Bone marrow (tissue), 2 donors: Measurements from ENCODE around the gene PLA2R1.

Source experiments
- DNase-seq, 2 donors: peaks; one replicate each; lab custom pipeline; 2025; lab: John Stamatoyannopoulos, UW

PLA2R1 gene

DNA sequence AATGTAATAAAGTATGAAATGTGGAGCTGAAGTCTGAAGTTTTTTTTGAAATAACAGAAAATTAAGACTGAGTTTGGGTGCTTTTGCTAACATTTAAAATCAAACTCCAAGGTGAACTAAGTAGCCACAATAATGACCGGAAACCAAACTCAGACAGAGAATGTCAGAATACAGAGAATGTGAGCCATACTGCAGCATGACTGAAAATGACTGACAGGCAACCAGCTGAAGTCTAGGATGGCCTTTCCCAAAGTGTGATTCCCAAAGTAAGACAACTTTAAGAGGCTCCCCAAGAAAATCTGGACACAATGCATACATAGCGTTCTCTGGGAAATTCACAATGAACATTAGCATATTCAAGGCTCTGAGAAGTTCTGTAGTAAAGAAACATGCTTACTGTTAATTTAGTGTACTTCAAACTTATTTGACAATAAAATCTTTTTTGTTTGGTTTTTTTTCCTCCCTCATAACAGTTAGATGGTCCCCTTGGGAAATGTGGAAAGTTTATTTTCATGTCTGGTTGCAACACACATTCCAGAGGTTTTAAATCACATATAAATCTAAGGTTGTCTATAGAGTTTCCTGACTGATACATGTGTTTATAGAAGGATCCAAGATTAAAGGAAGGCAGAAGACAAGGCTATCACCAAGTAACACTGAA is 28.6 kb downstream of the PLA2R1 start:
- no peak for DNase-seq

DNA sequence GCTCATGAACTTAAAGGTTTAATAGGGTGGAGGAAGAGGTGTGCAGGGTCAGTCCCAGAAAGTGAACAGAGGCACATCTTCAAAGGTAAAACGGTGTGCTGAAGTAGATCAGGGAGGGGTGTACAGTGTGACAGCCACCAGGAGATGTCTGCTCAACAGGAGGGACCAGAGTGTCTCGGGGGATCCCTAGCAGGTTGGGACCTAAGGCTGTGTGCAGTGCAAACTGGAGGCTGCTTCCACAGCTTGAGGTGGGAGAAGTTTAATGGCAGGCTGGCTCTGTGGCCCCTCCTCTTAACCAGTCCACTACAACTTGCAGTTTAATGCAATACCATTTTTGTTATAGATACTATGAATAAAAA is 33.2 kb downstream of the PLA2R1 start:
- DNase-seq = no peak

DNA sequence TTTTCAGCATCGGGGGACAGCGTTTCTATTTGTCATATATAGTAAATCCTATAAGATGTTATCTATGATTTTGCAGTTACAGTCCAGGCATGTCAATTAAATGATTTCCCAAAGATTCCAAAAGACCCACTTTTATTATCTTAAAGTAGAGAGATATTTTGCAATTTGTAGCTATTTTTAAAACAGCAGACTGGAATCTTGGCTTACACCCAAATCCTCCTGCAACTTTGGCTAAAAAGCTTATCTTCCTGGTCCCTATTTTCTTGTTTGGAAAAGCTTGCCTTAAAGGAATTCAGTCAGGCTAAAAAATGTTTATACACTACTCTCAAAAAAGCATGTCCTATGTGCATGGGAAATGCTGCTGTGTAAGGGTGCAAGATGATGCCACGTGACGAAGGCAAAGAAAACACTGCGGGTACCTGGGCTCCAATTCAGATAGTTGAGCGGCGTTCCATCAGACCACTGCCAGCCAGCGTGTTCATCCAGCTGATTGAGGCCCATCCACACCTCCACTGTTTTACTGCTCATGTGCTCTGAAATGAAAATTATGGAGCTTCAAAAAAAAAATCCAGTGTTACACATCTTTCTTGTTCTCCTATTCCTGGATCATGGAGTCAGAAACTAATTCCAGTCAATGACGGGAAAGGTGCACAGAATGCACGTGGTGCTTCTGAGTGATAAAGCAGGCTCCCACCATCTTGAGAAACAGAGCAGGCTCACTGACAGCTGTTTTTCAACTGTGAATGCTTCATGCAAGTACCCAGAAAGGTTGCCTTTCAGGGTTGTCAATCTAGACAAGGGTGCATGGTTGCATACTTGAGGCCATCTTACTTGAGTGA is 33.8 kb downstream of the PLA2R1 start:
- no peak for DNase-seq

DNA sequence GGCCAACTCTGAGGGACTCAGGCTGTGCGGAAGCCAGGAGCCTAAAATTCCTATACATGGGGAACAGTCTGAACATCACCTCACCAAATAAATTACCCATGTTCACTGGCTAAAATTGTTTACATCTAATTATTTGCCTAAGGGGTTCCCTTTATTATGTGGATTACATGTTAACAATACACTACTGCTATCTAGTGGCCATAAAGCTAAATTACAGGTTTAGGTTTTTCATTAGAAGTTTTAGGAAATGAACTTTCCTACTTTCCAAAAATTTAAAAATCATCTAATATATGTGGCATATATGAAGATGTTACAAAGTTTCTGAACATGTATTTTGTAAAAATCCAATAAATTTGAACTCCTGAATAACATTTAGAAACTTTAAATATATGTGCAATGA is 40.3 kb downstream of the PLA2R1 start:
- DNase-seq = no peak

DNA sequence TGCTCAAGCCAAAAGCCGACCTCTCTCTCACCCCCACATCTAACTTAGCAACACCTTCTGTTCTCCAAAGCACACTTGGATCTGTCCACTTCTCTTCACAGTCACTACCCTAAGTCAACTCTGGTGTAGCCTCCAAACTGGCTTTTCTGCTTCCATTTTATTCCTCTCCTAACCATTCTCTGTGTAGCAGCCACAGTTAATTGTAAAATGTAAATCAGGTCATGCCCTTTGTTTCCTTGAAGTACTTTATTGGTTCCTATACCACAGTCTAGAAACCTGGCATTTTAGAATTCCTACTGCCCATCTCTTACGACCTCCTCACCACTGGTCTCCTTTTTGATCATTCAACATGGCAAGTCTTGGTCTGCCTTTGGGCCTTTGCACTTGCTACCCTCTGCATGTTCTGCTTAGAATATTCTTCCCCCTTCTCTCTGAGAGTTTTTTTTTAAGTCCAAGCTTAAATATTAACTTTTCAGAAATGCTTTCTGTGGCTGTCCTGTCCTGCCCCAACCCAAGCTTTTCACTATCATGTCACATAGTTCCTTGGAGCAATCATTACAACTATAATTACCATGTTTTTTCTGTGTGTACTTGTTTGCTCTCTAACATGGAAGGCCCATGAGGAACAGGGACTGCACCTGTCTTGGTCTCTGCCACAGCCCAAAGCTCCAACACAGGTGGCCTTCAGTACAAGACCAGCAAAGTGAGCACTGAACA is 42.9 kb downstream of the PLA2R1 start:
- no peak for DNase-seq

DNA sequence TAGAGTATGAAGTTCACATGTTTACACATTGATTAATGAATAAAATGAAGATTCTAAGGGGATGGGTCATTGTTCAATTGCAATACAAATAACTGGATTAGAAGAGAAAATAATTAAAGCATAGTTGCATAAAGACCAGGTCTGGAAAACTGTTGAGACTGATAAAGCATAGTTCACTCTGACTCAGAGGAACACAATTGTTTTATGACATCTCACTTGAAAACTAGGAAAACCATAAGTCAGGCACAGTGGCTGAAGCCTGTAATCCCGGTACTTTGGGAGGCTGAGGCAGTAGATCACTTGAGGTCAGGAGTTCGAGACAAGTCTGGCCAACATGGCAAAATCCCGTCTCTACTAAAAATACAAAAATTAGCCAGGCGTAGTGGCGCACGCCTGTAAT is 46.7 kb downstream of the PLA2R1 start:
- no peak for DNase-seq

DNA sequence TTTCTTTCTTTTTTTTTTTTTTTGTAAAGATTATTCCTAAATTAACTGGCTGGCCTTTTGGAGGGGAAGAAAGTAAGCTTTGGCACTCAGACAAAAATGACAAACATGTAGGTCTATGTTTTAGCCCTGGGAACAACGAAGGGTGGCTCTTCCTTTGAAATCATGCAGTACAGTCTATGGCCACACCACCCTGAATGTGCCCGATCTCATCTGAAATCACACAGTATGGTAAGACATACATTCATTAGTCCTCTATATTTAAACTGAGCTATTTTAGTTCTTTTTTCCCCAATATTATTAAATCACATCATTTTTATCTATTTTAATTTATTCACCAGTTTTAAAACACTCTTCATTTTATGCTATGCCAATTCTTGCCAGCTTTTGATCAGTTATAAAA is 48.2 kb downstream of the PLA2R1 start:
- no peak for DNase-seq

DNA sequence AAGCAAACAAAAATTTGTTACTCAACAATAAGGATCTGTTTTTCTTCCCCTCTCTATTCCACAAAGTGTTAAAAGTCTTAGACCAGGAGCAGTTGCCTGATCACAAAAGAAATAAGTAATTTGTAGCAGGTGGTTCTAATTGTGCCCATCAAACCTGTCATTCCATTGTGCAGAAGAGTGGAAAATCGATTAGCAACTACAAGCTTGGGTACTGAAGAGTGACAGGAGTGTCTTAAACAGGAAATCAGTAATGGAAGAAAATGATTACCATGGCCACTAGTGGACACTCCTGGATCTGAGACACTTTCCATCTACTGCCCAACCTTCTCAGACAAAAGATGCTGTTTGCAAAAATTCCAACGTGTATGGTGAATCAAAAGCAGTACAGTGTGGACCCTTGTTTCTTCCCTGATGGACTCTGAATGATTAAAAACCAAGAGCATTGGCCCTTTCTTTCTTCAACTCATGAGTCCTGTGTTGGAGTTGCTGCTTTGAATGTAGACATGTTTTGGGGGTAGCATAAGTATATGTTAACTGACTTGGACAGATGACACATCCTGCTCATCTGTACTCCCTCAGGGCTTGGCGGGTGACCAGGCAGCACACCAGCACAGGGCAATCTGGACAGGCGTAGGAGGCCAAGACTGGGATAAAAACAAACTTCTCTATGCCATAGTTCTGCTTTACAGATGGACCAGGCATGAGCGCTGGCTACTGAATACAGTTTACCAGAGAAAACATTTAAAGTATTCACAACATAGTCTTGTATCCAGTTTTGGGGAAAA is 51.9 kb downstream of the PLA2R1 start:
- DNase-seq = no peak

DNA sequence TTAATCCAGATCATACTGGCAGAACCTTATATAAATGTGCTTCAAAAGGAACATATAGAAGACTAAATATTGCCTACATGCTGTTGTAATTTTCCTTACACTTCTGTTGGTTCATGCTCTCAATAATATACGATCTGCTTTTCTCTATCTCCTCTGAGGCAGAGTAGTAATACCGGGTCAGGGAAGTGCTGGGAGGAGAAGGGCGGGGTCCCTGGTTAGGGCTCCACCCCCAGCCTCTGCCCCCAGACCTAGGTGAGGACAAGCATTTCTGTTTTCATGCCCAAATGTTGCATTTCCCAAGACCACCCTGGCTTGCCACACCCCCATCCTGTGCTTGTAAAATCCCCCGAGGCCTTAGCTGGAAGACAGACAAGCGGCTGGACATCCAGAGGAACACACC is 55.3 kb downstream of the PLA2R1 start:
- no peak for DNase-seq

DNA sequence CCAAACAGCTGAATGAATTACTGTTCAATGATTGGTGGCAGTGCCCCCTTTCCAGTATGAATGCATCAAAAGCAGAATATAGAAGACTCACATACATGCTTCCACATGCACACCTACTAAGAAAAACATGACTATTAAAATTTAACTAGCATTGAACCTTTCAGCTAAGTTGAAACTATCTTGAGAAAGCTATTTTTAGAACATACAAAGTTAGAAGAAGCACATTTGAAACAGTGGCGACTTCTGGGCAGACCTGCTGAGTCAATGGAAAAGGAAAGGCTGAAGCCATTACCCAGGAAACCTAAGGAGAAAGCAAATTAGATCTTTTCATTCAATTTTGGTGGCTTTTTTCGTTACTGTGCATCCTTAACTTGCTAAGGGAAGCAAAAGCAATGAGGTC is 55.9 kb downstream of the PLA2R1 start:
- no peak for DNase-seq

DNA sequence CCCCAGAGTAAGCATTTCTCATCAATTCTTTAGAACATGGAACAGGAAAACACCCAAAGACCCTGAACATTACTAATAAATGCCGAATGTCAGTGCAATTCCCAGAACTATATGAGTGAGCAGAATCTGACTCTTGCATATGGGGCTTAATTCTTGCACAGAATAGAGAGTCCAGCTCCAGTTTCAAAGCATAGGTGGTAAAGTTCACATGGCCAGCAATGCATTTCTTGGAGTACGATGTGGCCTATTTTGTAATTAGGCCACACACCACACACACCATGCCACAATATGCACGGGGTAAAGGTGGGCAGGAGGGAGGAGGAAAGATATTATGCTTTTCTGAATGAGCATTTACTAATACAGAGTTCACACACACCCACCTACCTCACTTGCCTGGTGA is 56.5 kb downstream of the PLA2R1 start:
- DNase-seq = no peak

DNA sequence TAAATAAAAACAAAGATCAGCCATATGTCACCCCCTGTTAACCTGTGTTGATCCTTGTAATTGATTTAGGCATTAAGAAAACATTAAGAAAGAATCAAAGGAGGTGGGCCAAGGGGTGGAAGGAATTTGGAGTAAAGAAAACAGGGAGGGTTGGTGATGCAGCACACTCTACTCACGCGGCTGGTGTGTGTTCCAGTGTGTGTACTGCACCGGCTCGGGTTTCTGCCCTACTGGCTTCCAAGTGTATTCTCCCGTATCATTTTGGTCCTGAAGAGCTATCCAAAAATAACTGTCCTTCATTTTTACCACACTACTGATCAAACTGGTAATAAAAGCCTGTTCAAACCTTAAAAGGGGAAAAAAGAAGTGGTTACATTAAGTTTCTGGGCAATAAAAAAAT is 56.9 kb downstream of the PLA2R1 start:
- no peak for DNase-seq

DNA sequence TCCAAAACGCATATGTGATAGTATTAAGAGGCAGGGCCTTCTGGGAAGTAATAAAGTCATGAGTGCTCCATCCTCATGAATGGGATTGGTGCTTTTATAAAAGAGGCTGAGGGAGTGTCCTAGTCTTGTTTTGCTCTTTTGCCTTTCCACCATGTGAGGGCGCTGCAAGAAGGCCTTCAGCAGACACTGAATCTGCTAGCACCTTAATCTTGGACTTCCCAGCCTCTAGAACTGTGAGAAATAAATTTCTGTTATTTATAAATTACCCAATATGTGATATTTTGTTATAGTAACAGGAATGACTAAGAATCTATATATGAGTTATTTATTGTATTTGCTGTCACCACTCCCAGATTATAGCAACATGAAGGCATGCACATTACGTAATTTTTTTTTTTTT is 63.5 kb downstream of the PLA2R1 start:
- DNase-seq = no peak

DNA sequence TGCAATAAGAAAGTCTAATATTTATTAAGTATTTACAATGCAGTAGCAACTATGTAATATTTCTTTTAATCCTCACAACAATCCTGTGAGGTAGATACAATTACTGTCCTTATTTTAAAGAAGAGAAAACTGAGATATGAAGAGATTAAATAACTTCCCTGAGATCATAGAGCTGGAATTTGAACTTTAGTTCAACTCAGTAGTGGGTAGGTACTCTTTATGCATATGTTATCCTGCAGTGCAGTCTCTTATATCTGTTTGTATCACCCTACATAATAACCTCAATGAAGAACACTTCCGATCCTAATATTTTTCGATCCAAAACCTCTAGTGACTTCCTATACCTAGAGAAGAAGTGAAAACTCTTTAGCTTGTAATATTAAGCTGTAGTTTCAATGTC is 64.2 kb downstream of the PLA2R1 start:
- no peak for DNase-seq

DNA sequence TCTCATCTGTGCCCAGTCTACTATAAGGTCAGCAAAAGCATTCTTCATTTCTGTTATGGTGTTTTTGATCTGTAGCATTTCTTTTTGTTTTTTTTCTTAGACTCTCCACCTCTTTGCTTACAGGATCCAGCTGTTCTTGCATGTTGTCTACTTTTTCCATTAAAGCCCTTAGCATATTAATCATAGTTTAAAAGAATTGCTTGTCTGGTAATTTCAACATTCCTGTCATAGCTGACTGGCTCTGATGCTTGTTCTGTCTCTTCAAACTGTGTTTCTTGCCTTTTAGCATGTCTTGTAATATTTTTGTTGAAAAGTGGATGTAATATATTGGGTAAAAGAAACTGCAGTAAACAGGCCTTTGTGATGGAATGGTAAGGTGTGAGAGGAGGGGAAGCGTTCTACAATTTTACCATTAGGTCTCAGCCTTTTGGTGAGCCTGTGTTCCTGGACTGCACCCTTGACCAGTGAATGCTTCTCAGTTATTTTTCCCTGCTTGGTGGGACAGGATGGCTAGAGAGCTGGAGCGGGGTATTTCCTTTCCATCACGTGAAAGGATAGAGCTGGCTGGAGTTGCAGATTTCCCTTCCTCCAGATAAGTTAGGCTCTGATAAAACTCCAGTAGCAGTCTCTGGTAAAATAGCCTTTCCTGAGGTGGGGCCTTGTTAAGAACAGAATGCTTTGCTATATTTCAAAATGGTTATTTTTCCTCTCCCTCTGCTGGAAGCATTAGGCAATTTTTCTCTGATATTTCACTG is 65.4 kb downstream of the PLA2R1 start:
- DNase-seq = no peak

DNA sequence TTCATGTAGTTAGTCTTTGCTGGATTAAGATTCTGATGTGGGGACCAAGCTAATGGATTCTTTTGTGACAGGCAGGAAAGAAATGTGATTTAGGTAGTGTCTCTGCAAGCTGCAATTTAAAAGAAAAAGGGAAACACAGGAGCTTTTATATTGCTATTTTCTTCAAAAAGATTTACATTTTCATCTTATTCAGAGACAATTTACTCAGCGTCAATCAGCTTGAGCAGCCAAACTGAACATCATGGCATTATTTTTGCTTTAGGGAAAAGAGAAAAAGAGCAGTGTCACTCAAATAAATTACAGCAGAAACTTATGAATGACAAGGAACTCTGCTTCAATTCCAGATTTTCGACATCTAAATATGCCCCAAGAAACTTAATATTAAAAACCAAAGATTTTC is 67.4 kb downstream of the PLA2R1 start:
- no peak for DNase-seq

DNA sequence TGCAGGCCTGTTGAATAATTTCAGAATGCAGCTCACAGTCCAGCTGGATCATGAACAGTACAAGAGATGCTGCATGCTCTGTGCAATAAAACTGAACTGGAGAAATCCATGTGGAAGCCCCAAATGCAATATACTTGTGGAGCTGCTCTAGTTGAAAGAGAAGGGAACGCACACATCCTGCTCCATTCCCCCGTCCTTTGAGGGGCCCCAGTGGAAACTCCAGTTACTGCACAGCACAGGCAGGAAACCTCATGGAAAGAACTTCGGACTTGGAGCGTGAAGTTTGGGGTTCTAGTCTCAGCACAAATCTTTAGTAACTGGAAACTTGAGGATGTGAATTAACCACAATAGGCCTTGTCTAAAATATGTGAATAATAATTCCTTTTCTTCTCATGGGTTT is 73.2 kb downstream of the PLA2R1 start:
- DNase-seq = no peak

DNA sequence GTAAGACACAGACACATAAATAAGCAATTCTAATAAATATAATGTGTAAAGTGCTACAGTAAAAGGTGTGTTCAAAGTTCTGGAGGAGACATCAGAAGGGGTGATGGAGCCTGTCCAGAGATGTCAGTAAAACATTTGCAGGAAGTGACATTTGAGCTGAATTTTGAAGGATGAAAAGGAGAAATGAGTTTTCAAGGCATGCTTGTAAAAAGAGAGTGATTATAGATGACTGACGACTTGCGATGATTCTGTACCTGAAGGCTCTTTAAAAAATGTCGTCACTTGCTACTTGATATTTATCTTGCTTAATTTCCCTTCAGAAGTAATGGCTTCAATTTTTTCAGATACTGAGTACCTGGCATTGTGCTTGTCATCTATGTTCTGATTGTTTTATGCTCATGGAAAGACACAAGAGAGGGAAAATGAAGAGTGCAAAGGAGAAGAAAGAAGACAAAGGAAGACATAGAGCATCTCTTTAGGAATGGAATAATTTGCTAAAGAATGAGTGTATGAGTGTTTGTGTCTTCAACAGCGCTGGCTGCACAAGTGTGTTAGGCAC is 73.9 kb downstream of the PLA2R1 start:
- no peak for DNase-seq

DNA sequence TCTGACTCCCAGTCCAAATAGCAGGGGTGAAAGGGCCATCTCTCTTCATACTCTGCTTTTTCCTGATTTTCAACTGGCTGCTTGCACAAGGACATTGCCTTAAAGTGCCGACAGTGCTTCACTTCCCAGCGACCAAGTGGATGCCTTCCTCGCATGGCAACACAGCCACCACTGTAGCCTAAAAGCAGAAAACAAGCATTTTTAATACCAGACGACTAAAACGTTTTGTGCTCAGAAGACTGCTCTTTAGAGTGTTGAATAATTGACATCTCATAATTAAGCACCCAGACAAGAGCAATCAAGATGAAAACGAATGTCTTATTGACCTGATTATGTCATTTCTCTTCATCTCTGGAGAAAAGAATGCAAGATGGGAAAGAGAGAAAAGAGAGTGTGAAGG is 75.2 kb downstream of the PLA2R1 start:
- DNase-seq = no peak

DNA sequence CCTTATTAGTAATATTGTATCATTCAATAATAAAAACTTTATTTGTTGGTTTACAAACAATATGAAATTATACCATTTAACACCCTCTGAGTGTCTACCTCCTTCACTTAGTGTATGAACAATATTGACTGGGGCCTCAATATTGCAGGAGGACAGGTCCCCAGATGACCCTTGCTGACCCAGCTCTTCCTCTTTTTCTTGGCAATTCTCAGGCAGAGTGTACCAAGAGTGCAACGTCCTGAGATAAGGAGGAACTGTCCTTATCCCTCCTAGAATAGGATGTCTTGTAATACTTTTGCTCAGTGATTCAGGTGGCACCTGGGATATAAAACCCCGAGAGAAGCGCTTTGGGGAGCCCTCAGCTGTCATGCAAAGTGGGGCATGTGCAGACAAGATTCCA is 76.8 kb downstream of the PLA2R1 start:
- DNase-seq = no peak

DNA sequence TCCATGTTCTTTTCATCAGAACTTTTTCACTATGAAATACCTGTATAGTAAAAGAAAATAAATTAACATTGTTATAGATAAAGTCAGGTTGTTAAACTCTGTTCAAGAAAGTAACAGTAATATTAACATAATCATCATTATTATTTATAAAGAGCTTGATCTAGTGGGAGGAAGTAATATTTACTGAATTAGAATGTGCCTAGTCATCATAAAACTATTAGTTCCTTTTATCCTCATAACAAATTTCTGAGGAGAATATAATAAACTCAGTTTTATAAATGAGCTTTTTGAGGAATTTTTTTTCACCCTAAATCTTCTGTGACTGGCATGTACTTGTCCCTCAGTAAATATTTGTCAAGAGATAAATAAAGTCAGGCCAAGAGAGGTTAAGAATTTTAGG is 78.4 kb downstream of the PLA2R1 start:
- DNase-seq = no peak
